Ovary (tissue), 10 donors: ENCODE data around the gene CNOT3. TPM values are rescaled to one million over a fixed set of nuclear protein-coding genes. Genes with fewer than 3 reads are reported as not detected.
"Not testable (repeated sequence)": the region's sequence is repeated elsewhere in the genome, so short reads cannot be mapped to it uniquely, and the experiment has no call there.

ENCODE experiments used
- DNase-seq, 5 donors: peaks; one replicate each; pipeline ENCODE4 v3.0.0-alpha.2; 2019 to 2020
- H3K27ac ChIP-seq, 2 donors: fragments of 200-600 bp; one replicate each; pipeline versions ENCODE4 v1.5.1 to v1.8.0; 2019 to 2022
- H3K27me3 ChIP-seq: fragments of 200-600 bp; one replicate; pipeline ENCODE4 v1.8.0; 2022
- H3K36me3 ChIP-seq: fragments of 200-600 bp; sonication (generic); one replicate; pipeline ENCODE4 v1.5.1; 2019
- H3K4me1 ChIP-seq: one replicate; pipeline ENCODE4 v1.8.1; 2013; ENCODE audit warnings: mild to moderate bottlenecking, moderate library complexity; ENCODE audit not compliant: insufficient read depth
- H3K4me3 ChIP-seq: fragments of 200-600 bp; sonication (generic); one replicate; pipeline ENCODE4 v1.5.1; 2017
- H3K9me3 ChIP-seq, 2 donors: fragments of 200-600 bp in 1 of 2; sonication (generic) in 1 of 2; one replicate each; pipeline versions ENCODE4 v1.5.1 to v1.8.1; 2013 to 2019; ENCODE audit warnings: mild to moderate bottlenecking in 1 of 2, moderate library complexity in 1 of 2
- EP300 ChIP-seq: sonication (generic); formaldehyde crosslinking; IDR thresholded peaks from one replicate; pipeline ENCODE4 v1.6.1; 2017; ENCODE audit warnings: antibody characterized with exemption
- POLR2A ChIP-seq: fragments of 450-650 bp; IDR thresholded peaks from one replicate; pipeline ENCODE4 v1.6.1; 2017; ENCODE audit warnings: antibody characterized with exemption, mild to moderate bottlenecking, moderate library complexity
- WGBS, 3 donors: extraction: QIAGEN DNeasy Blood & Tissue Kit in 1 of 3; methylation state at CpG; one replicate each; pipeline versions ENCODE4 v1.1.5 to v1.1.7; 2013 to 2017; 5-methylcytosine and 5-hydroxymethylcytosine counted together
- intact Hi-C, 4 donors: fragments of 100-400 bp; cut with DNase I; formaldehyde crosslinking; loops; one replicate each; pipeline versions ENCODE4 v1.11.0 to v1.15.1; 2022 to 2023
- long read RNA-seq, 3 donors: library from polyadenylated mRNA in 2 of 3; unstranded in 2 of 3; transcript quantifications; one replicate each; pipeline ENCODE4 v2.0.0 and lab custom pipeline, GENCODE V29; 2021 to 2026
- polyA plus RNA-seq, 2 donors: library from polyadenylated mRNA; stranded (reverse); fragments of 200-250 nt in 1 of 2; fragments of 350-450 nt in 1 of 2; fragmentation: Illumina TruSeq in 1 of 2; extraction: RNeasy Lipid Tissue Mini Kit (QIAGEN cat#74804) in 1 of 2; gene quantifications; one replicate each; pipeline ENCODE4 v1.2.3, GENCODE V29; 2013 to 2014
- total RNA-seq, 7 donors: library from RNA; depleted of rRNA in 2 of 7; stranded (reverse); fragments of >200 nt in 2 of 7; fragmentation: NEBNext Ultra II Directional in 3 of 7; extraction: Animal tissue kit (Norgen Biotek cat#: 25700) in 3 of 7; gene quantifications; one replicate each; pipeline versions ENCODE4 v1.1.0 to v1.2.4, GENCODE V29; 2016 to 2023
- TF ChIP-seq, protein P1 (sequence below), 3 donors: fragments of 450-650 bp in 2 of 3; fragments of 200-600 bp in 1 of 3; IDR thresholded peaks; one replicate each; pipeline versions ENCODE4 v1.5.1 to v1.8.0; 2016 to 2022; ENCODE audit warnings: antibody characterized with exemption in 3 of 3, mild to moderate bottlenecking in 1 of 3
- donor health status: DM: no; HTN: no; CAD: no; lungs with moderate emphysema.
- donor health status: DM: no; HTN: no; CAD: no.
- donor health status: Bipolar disorder and iron deficiency.
- donor health status: DM: yes; HTN: yes; CAD: no.
- donor health status: DM: no; HTN: no; CAD: no.
- donor health status: DM: yes; HTN: yes; CAD: no.

CNOT3 gene
- total RNA-seq (10 to 100 TPM; 14.4 to 44.8 (median 41.6) TPM), polyA plus RNA-seq (10 to 100 TPM; 30.9 to 65.6 TPM)
- long read RNA-seq, donor 1, partial matches to known transcripts: 3 of 5 reads
- long read RNA-seq, donor 1, other reads (novel, unspliced or antisense): 2 of 5 reads
- long read RNA-seq, donor 2, transcript CNOT3-201 (18 exons, 2,890 nt): major isoform, 11 of 17 reads
- long read RNA-seq, donor 2, partial matches to known transcripts: 5 of 17 reads
- long read RNA-seq, donor 2, other reads (novel, unspliced or antisense): 0 of 17 reads
- long read RNA-seq, donor 3, transcript CNOT3-201 (18 exons, 2,890 nt): major isoform, 11 of 38 reads
- long read RNA-seq, donor 3, partial matches to known transcripts: 8 of 38 reads
- long read RNA-seq, donor 3, other reads (novel, unspliced or antisense): 19 of 38 reads

- H3K4me1 ChIP-seq: peaks cover 4% of the 10 kb centered on the region
- H3K36me3 ChIP-seq: no peaks in the 10 kb centered on the region
- DNase-seq: peak in 3 of 5 donors; percentile 62 to 67 (median 66)
- no peaks in the 10 kb centered on the region for H3K9me3 ChIP-seq
- intact Hi-C loops: no loop called here
- WGBS, 3 donors: 0 to 1% (median 1%) methylated on average over 20 to 102 of the region's 103 CpGs
- peak within 1 kb of the TSS; percentile 77 to 87 for H3K27ac ChIP-seq
- peak within 1 kb of the TSS; percentile 100 for H3K4me3 ChIP-seq
- TF ChIP-seq POLR2A: peak; percentile 81
- no peak for TF ChIP-seq EP300
- H3K27me3 ChIP-seq: no peaks in the 10 kb centered on the region
Measured at GRCh38 chr19:54137699-54138488, at the start of gene CNOT3. Gene CNOT3 (plus strand): TSS chr19:54137762. CDS start chr19:54142979, 5,217 bp downstream.

GRCh38 chr19:54094426-54095000 is 43.0 kb upstream of the CNOT3 start:
- no peak for DNase-seq
- intact Hi-C loops: no loop called here
- Histone ChIP-seq H3K36me3 (no peaks in the 10 kb centered on the region), H3K27me3 (no peaks in the 10 kb centered on the region), H3K9me3 (peaks cover 0 to 3% of the 10 kb centered on the region in 2 donors), H3K4me1 (peaks cover 7% of the 10 kb centered on the region), H3K27ac (no peak overlapping the region), H3K4me3 (no peak overlapping the region)
- 80 to 89% (median 83%) methylated on average over 17 of the region's 17 CpGs for WGBS, 3 donors
- TF ChIP-seq EP300 (no peak), POLR2A (no peak)
- TF ChIP-seq, protein P1, sequence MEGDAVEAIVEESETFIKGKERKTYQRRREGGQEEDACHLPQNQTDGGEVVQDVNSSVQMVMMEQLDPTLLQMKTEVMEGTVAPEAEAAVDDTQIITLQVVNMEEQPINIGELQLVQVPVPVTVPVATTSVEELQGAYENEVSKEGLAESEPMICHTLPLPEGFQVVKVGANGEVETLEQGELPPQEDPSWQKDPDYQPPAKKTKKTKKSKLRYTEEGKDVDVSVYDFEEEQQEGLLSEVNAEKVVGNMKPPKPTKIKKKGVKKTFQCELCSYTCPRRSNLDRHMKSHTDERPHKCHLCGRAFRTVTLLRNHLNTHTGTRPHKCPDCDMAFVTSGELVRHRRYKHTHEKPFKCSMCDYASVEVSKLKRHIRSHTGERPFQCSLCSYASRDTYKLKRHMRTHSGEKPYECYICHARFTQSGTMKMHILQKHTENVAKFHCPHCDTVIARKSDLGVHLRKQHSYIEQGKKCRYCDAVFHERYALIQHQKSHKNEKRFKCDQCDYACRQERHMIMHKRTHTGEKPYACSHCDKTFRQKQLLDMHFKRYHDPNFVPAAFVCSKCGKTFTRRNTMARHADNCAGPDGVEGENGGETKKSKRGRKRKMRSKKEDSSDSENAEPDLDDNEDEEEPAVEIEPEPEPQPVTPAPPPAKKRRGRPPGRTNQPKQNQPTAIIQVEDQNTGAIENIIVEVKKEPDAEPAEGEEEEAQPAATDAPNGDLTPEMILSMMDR (IDR thresholded peaks at IDR 0.05): no peak

- no peaks in the 10 kb centered on the region for H3K27me3 ChIP-seq
- intact Hi-C loops: no loop called here
- peaks cover 0 to 3% of the 10 kb centered on the region in 2 donors for H3K9me3 ChIP-seq
- peak overlapping the region; percentile 17 for H3K4me3 ChIP-seq
- no peak for DNase-seq
- H3K36me3 ChIP-seq: no peaks in the 10 kb centered on the region
- TF ChIP-seq EP300 (no peak), POLR2A (no peak)
- TF ChIP-seq, protein P1 (IDR thresholded peaks at IDR 0.05): no peak
- H3K4me1 ChIP-seq: peaks cover 7% of the 10 kb centered on the region
- H3K27ac ChIP-seq: no peak overlapping the region
- WGBS, 3 donors: 67 to 71% (median 70%) methylated on average over 22 of the region's 22 CpGs
Measured at GRCh38 chr19:54095136-54095858, 42.3 kb upstream of the CNOT3 start.

GRCh38 chr19:54095859-54096616 is 41.5 kb upstream of the CNOT3 start:
- H3K4me1 ChIP-seq, H3K9me3 ChIP-seq, intact Hi-C loops, H3K27me3 ChIP-seq, H3K36me3 ChIP-seq: not testable (repeated sequence)
- peak overlapping the region in 1 of 2 donors; percentile 63 for H3K27ac ChIP-seq
- peak in 3 of 5 donors; percentile 56 to 71 (median 59) for DNase-seq
- H3K4me3 ChIP-seq: peak overlapping the region; percentile 17
- WGBS, 3 donors: 0 to 1% (median 1%) methylated on average over 33 to 46 of the region's 46 CpGs
